HG02678 (cell line): ENCODE results near the gene GNAZ.

ENCODE experiments used
- ATAC-seq: cut with Tn5 transposase; IDR thresholded peaks from one replicate; pipeline ENCODE4 v1.9.1; 2021; ENCODE audit warnings: mild to moderate bottlenecking, moderate library complexity; ENCODE audit not compliant: unreplicated experiment

The GNAZ gene

GRCh38 chr22:23117891-23118646 is 47.8 kb downstream of the GNAZ start:
- no peak for ATAC-seq

DNA sequence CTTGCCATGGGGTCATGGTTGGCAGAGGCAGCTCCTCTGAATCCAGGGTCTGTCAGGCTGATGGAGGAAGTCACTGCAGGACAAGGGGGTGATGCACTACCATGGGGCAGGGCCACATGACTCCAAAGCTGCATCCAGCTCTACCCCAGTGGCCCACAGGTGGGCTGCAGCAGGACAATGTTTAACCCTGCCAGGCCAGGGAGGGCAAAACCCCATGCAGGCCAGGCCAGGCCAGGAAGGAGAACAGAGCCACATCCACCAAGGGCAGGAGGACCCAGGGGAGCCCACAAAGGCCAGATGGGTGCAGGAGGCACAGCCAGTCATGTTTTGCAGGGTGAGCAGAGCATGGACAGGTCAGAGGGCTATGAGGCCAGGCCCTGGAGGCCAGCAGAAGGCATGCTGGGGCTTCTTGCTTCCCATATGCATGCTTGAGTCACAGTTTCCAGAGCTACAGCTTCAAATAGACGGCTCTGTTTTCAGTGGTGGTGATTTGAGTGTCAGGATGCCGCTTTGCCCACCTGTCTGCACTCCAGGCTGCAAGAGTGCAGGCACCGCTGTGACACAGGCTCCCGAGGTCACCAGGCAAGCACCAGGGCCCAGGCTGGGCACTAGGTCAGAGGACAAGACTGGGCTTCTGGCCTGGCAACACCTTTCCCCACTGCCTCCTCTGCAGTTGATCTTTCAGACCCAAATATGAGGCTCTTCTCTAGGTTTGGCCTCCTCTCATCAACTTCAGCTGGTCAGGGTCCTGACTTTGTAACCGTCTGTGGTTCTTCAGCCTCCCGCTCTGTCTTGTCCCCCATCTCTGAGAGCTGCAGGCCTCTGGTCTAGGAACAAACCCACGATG is 48.6 kb downstream of the GNAZ start:
- ATAC-seq: no peak

DNA sequence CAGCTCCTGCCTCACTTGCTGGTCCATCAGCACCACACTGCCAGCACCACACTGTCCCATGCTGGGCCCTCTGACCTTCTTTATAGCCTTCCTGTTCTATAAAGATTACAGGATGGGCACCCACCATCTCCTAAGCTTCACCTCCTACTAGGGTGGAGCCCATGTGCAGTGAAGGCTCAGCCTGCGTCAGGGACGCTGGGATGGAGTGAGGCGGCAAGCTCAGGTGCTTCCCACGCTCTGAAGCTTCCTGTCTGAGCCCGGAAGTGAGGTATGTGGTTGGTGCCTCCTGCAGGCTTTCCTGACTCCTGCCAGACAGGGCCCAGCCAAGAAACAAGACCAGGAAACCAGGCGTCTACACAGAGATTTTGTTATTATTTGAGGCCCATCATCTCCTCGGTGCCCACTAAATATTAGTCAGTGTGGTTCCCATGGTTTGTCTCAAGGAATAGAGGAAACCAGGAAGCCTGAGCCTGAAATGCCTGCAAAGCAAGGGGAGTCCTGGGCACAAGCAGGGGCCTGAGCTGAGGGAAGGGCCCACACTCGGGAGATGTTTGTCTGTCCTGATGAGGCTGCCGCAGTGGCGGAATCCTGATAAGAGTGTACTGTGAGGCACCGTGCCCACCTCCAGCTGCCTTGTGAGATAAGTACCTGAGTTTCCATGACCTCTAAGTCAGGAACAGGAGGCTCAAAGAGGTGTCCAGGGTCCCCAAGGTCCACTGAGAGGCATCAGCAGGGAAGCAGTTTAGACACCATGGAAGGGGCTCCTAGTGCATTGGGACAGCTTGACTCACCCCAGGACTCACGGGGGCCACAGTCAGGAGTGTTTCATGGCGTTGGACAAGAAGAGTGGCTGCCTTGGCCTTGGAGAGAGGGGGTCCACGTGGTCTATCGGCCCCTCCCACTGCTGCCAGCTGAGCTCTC is 49.4 kb downstream of the GNAZ start:
- ATAC-seq: no peak

- ATAC-seq: no peak
Observed at GRCh38 chr22:23120415-23120899, 50.1 kb downstream of the GNAZ start.

DNA sequence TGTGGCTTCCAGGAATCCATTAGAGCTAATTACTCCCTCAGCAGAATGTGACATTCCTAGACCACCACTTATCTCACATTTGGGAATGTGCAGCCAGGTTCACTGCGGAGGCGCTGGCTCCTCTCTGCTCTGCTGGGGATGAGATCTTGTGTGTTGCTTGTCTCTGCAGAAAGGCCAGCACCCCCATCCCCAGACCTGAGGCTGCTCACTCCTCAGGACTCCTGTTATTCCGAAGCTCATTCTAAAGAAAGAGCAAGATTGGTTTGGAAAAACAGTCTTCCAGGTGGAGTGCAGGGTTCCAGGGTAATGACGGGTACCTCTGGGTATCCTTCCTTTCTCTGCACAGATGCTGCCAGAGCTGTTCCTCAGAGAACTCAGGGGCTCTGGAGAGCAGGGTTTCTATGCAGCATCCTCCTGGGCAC is 50.7 kb downstream of the GNAZ start:
- ATAC-seq: no peak

DNA sequence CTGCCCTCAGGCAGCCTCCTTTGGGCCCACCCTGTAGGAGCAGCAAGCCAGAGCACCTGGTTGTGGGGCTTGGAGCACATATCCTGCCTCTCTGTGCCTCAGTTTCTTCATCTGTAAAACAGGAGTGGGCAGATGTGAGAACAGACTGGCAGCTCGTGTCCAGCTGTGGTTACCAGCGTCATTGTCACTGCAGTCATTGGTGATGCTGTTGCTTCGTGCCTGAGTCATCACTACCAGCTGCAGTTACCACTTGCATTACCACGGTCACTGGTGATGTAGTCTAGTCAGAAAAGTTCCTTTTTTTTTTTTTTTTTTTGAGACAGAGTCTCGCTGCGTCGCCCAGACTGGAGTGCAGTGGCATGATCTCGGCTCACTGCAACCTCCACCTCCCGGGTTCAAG is 51.1 kb downstream of the GNAZ start:
- no peak for ATAC-seq

GRCh38 chr22:23122216-23122957 is 52.1 kb downstream of the GNAZ start:
- no peak for ATAC-seq

- no peak for ATAC-seq
Observed at GRCh38 chr22:23122992-23123803, 52.9 kb downstream of the GNAZ start.

DNA sequence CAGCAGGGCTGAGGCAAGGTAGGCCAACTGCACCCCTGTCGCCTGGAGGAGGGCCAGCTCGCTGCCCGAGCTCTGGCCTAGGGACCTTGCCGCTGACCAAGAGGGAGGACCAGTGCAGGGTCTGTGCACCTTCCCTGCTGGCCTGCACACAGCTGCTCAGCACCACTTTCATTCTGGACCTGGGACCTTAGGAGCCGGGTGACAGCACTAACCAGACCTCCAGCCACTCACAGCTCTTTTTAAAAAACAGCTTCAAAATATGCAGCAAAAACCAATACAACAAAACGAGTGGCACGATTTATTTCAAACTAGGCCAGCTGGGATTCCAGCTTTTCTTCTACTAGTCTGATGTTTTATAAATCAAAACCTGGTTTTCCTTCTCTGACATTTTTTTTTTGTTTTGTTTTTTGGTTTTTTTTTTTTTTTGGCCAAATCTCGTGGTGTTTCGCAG is 53.5 kb downstream of the GNAZ start:
- ATAC-seq: no peak

DNA sequence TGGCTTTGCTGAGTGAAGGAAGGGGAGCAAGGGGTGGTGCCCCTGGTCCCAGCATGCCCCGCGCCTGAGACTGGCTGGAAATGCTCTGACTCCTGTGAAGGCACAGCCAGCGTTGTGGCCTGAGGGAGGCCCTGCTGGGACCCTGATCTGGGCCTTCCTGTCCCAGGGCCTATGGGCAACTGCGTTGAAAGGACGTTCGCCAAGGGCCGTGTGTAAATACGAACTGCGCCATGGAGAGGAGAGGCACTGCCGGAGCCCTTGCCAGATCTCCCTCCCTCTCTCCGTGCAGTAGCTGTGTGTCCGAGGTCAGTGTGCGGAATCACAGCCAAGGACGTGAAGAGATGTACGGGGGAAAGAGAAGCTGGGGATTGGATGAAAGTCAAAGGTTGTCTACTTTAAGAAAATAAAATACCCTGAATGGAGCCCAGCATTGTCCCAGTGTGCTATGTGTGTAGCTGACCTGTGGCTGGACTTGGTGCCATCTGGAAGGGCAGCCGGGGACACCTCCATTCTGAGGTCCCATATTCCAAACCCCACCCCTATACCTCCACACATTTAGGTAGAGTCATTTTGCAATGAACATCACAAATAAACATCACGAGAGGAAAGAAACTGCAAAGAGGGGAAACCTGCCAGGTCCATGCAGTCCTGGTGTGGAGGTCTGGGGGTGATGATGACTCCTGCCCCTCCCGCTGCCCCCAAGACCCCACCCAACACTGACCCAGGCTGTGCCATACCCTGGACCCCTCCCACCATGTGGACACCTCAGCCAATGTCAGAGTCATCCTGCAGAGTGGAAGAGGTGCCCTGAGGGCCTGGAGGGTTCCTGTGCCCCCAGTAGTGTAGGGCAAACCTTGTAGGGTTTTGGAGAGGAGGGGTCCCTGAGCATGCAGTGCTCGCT is 54.5 kb downstream of the GNAZ start:
- ATAC-seq: no peak

DNA sequence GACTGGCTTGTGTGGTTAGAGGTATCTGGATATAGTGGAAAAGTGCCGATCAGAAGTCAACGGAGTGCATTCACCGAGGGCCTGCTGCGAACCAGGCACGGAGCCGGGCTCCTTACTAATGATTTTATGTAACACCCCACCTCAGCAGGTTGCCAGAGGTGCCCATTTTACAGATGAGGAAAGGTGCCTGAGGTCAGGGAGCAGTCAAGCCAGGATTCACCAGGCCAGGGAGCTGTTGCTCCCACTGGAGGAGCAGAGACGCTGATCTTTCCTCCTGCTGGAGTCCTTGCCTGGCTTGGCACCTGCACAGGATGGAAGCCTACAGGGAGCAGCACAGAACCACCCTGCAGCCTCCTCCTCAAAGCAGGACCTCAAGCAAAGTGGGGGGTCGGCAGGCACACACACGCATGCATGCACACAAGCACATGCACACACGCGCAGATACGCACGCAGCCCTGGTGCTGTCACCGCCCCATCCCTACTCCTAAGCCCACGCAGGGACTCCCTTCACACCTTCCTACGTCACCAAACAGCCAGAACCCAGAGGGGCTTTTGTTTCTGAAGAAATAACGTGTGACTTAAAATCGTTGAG is 55.3 kb downstream of the GNAZ start:
- no peak for ATAC-seq

DNA sequence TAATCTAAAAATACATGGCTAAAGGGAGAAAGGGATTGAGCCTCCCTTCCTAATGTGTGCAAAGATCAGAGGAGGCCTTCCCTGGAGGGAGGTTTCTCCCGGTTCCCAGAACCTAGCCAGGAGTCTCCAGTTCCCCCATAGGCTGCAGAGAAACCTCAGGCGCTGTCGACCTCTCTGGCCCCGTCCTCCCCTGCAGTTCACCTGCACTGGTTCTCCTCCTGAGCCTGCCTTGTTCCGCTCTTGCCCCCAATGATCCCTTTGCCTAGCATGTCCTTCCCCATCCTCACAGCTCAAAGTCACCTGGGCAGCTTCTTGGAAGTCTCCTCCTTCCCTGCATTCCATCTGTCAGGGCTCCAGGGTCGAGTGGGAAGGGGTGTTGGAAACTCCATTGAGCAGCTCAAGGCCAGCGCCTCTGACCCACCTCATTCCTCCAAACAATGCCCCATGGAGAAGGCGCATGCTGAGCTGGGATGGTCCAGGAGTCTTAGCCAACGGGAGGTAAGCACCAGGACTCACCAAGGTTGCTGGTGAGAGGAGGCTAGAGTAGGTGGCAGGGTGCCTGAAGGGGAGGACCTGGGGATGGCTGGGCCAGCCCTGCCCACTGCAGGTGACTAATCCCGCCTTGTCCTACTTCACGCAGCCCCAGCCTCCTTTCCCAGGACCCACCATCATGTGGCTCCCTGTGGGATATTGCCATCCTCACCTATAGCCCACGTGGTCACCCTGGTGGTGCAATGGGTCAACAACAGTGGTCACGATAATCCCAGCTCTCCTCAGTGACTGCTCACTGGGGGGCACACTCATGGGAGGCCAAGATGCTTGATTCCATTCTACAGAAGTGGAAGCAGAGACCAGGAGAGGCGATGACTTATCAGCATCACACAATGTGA is 56.1 kb downstream of the GNAZ start:
- ATAC-seq: no peak

DNA sequence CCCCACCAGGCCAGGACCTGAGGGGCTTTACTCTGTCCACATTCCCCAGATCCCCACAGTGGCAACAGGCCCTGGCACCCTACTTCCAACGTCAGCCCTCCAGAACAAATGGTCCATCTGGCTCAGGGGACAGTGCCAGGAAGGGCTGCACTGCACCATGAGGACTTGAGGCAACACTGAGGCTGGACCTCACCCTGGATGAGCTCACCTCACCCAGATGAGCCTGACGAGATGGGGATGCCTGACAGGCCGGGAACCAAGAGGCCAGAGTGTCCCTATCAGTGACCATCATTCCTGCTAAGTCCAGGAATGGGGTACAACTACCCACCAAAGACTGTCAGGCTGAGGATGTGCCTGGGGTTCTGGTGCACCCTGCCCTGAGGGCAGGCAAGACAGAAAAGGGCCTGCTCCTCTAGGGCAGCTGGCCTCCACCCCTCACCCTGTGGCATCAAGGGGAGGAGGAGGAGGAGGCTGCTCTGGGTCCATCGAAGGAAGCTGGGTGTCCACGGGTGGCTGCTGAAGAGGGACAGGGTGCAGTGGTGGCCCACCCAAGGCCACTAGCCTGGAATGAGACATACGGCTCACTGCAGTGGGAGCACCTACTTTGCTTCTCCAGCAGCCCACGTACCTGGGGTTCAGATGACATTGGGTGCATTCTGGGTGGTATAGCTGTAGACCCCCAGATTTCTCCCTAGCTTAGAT is 56.9 kb downstream of the GNAZ start:
- no peak for ATAC-seq

- ATAC-seq: no peak
Observed at GRCh38 chr22:23127788-23128187, 57.5 kb downstream of the GNAZ start.

DNA sequence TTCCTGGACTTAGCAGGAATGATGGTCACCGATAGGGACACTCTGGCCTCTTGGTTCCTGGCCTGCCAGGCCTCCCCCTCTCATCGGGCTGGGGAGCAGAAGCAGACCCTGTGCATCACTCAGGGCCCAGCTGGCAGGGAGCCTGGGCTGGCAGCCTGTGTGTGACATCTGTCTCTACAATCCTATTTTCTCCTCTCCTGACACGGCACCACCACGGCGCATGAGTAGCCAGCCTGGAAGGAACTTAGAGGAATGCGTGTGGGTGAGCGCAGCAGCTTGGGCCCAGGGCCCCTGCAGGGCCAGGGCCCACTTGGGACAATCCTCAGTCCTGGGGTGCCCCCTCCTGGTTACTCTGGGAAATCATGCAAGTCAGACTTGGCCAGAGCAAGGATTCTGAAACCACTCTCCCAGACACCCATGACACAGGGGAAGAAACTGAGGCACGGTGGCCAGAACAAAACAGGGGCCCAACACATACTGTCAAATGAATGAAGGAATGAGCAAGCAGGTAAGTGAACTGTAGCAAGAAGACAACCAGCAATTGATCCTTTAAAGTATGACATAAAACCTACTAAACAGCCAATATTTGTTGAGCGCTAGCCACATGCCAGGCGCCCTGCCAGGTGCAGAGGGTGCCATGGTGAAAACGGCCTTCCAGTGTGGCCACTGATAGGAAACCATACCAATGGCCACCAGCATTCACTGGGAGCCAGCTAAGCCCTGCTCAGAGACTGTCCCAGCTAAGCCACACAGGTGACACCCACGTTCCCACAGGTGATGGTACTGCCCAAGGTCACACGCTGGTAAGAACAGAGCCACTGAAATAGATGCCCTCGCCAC is 58.2 kb downstream of the GNAZ start:
- no peak for ATAC-seq
